ENCODE results near the gene SOX4.

DNA sequence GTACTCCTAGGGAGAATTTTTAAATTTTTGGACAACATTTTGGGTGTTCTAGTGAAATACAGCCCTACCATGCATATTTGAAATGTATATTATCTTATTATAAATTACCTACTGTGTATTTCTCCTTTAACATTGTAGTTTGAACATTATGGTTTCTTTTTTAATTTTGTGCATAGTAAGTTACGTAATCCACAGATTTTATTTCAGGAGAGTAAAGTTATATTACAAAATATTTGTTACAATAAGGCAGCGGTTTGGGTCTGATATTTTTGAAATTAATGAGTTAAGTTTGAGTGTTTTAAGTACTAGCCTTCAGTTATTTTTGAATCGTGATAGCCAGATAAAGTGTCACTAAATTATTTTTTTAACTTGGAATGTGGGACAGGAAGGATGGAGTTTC, 7.3 kb upstream of the SOX4 start:
- TF ChIP-seq POLR2A (IDR thresholded peaks at IDR 0.05; ENCODE audit: borderline replicate concordance, extremely low read depth, insufficient read depth, insufficient read length) (peak; percentile 20), POLR2AphosphoS5 (IDR thresholded peaks at IDR 0.05; ENCODE audit: low read depth, low read length) (no peak), EZH2 (IDR thresholded peaks at IDR 0.05) (no peak), TCF7L2 (IDR thresholded peaks at IDR 0.05; ENCODE audit: borderline replicate concordance, extremely low read depth, insufficient read depth, insufficient read length) (no peak)
- TF ChIP-seq, protein P1, sequence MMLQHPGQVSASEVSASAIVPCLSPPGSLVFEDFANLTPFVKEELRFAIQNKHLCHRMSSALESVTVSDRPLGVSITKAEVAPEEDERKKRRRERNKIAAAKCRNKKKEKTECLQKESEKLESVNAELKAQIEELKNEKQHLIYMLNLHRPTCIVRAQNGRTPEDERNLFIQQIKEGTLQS (IDR thresholded peaks at IDR 0.05) = no peak
- TF ChIP-seq, protein P2, sequence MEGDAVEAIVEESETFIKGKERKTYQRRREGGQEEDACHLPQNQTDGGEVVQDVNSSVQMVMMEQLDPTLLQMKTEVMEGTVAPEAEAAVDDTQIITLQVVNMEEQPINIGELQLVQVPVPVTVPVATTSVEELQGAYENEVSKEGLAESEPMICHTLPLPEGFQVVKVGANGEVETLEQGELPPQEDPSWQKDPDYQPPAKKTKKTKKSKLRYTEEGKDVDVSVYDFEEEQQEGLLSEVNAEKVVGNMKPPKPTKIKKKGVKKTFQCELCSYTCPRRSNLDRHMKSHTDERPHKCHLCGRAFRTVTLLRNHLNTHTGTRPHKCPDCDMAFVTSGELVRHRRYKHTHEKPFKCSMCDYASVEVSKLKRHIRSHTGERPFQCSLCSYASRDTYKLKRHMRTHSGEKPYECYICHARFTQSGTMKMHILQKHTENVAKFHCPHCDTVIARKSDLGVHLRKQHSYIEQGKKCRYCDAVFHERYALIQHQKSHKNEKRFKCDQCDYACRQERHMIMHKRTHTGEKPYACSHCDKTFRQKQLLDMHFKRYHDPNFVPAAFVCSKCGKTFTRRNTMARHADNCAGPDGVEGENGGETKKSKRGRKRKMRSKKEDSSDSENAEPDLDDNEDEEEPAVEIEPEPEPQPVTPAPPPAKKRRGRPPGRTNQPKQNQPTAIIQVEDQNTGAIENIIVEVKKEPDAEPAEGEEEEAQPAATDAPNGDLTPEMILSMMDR (IDR thresholded peaks at IDR 0.05 in 2 of 3, conservative IDR thresholded peaks at IDR 0.05 in 1 of 3; ENCODE audit: borderline replicate concordance in 1 of 3, insufficient read depth in 1 of 3, low read depth in 2 of 3, low read length in 2 of 3) = no peak
- TF ChIP-seq, protein P3, sequence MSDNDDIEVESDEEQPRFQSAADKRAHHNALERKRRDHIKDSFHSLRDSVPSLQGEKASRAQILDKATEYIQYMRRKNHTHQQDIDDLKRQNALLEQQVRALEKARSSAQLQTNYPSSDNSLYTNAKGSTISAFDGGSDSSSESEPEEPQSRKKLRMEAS (IDR thresholded peaks at IDR 0.05) = no peak
